IPS-18a (cell line): Measurements from ENCODE around the gene RYR3.

ENCODE experiments used
- H3K27ac ChIP-seq: one replicate; pipeline ENCODE4 v1.5.1; 2013; ENCODE audit warnings: low read length
- H3K27me3 ChIP-seq: one replicate; pipeline ENCODE4 v1.6.1; 2013; ENCODE audit warnings: mild to moderate bottlenecking, low read length; ENCODE audit not compliant: control insufficient read depth, insufficient read depth
- H3K36me3 ChIP-seq: one replicate; pipeline ENCODE4 v1.6.1; 2013; ENCODE audit warnings: low read depth, low read length; ENCODE audit not compliant: control insufficient read depth
- H3K4me1 ChIP-seq: one replicate; pipeline ENCODE4 v1.6.1; 2013; ENCODE audit warnings: low read depth, low read length; ENCODE audit not compliant: control insufficient read depth
- H3K4me3 ChIP-seq: one replicate; pipeline ENCODE4 v1.5.1; 2013; ENCODE audit warnings: low read length
- H3K9ac ChIP-seq: one replicate; pipeline ENCODE4 v1.6.1; 2013; ENCODE audit warnings: mild to moderate bottlenecking, low read length, moderate library complexity
- H3K9me3 ChIP-seq: one replicate; pipeline ENCODE4 v1.6.1; 2013; ENCODE audit warnings: low read depth, low read length; ENCODE audit not compliant: control insufficient read depth

RYR3 gene

GRCh38 chr15:33310481-33311311 lies at the start of gene RYR3:
Gene RYR3 (plus strand): TSS chr15:33310967. CDS start chr15:33311046, 79 bp downstream.
- H3K27me3 ChIP-seq: peaks cover 52% of the 10 kb centered on the region
- peak within 1 kb of the TSS; percentile 8 for H3K9ac ChIP-seq
- peaks cover 6% of the 10 kb centered on the region for H3K4me1 ChIP-seq
- H3K27ac ChIP-seq: no peak within 1 kb of the TSS
- no peaks in the 10 kb centered on the region for H3K36me3 ChIP-seq
- no peaks in the 10 kb centered on the region for H3K9me3 ChIP-seq
- H3K4me3 ChIP-seq: peak within 1 kb of the TSS; percentile 60

- Histone ChIP-seq H3K4me1 (no peaks in the 10 kb centered on the region), H3K4me3 (no peak overlapping the region), H3K27ac (no peak overlapping the region), H3K9ac (no peak overlapping the region), H3K36me3 (no peaks in the 10 kb centered on the region), H3K27me3 (no peaks in the 10 kb centered on the region), H3K9me3 (no peaks in the 10 kb centered on the region)
These were observed 48.5 kb upstream of the RYR3 start for GRCh38 chr15:33262306-33262705.

- no peaks in the 10 kb centered on the region for H3K36me3 ChIP-seq
- H3K4me1 ChIP-seq: no peaks in the 10 kb centered on the region
- H3K9ac ChIP-seq: no peak overlapping the region
- no peak overlapping the region for H3K4me3 ChIP-seq
- H3K9me3 ChIP-seq: peaks cover 5% of the 10 kb centered on the region
- no peaks in the 10 kb centered on the region for H3K27me3 ChIP-seq
- no peak overlapping the region for H3K27ac ChIP-seq
These were observed 33.1 kb upstream of the RYR3 start for GRCh38 chr15:33277689-33278088.

- Histone ChIP-seq H3K9ac (no peak overlapping the region), H3K27ac (no peak overlapping the region)
These were observed 31.8 kb upstream of the RYR3 start for GRCh38 chr15:33278816-33279612.

GRCh38 chr15:33279613-33280205 lies 31.1 kb upstream of the RYR3 start:
- H3K36me3 ChIP-seq: no peaks in the 10 kb centered on the region
- H3K27me3 ChIP-seq: no peaks in the 10 kb centered on the region
- no peak overlapping the region for H3K4me3 ChIP-seq
- no peak overlapping the region for H3K9ac ChIP-seq
- H3K9me3 ChIP-seq: peaks cover 5% of the 10 kb centered on the region
- no peak overlapping the region for H3K27ac ChIP-seq
- no peaks in the 10 kb centered on the region for H3K4me1 ChIP-seq

More at GRCh38 chr15:33278816-33279612, 31.8 kb upstream of the RYR3 start:
- no peak overlapping the region for H3K4me3 ChIP-seq
- H3K4me1 ChIP-seq: no peaks in the 10 kb centered on the region
- no peaks in the 10 kb centered on the region for H3K36me3 ChIP-seq
- H3K27me3 ChIP-seq: no peaks in the 10 kb centered on the region
- H3K9me3 ChIP-seq: peaks cover 5% of the 10 kb centered on the region

- Histone ChIP-seq H3K4me3 (no peak overlapping the region), H3K27ac (no peak overlapping the region), H3K27me3 (no peaks in the 10 kb centered on the region), H3K9me3 (no peaks in the 10 kb centered on the region), H3K4me1 (no peaks in the 10 kb centered on the region), H3K9ac (no peak overlapping the region), H3K36me3 (no peaks in the 10 kb centered on the region)
These were observed 28.3 kb upstream of the RYR3 start for GRCh38 chr15:33282226-33283020.

GRCh38 chr15:33283576-33283975 lies 27.2 kb upstream of the RYR3 start:
- Histone ChIP-seq H3K36me3 (no peaks in the 10 kb centered on the region), H3K4me1 (no peaks in the 10 kb centered on the region), H3K27me3 (no peaks in the 10 kb centered on the region), H3K4me3 (no peak overlapping the region), H3K27ac (no peak overlapping the region), H3K9me3 (no peaks in the 10 kb centered on the region), H3K9ac (no peak overlapping the region)

GRCh38 chr15:33284336-33284735 lies 26.4 kb upstream of the RYR3 start:
- Histone ChIP-seq H3K36me3 (no peaks in the 10 kb centered on the region), H3K9ac (no peak overlapping the region), H3K27me3 (no peaks in the 10 kb centered on the region), H3K9me3 (no peaks in the 10 kb centered on the region), H3K4me1 (no peaks in the 10 kb centered on the region), H3K4me3 (no peak overlapping the region), H3K27ac (no peak overlapping the region)

GRCh38 chr15:33292717-33293307 lies 18.0 kb upstream of the RYR3 start:
- Histone ChIP-seq H3K9ac (no peak overlapping the region), H3K27me3 (no peaks in the 10 kb centered on the region), H3K9me3 (no peaks in the 10 kb centered on the region), H3K4me1 (no peaks in the 10 kb centered on the region), H3K27ac (no peak overlapping the region), H3K36me3 (no peaks in the 10 kb centered on the region), H3K4me3 (no peak overlapping the region)

GRCh38 chr15:33293713-33294334 lies 16.9 kb upstream of the RYR3 start:
- Histone ChIP-seq H3K4me3 (no peak overlapping the region), H3K27me3 (no peaks in the 10 kb centered on the region), H3K27ac (no peak overlapping the region), H3K9me3 (no peaks in the 10 kb centered on the region), H3K4me1 (no peaks in the 10 kb centered on the region), H3K9ac (no peak overlapping the region), H3K36me3 (no peaks in the 10 kb centered on the region)
